K562 (cell line): ENCODE data around the gene WNT7A. TPM values are rescaled to one million over a fixed set of nuclear protein-coding genes. Genes with fewer than 3 reads are reported as not detected.

Experiments
- ATAC-seq: fragments of 200-7000 bp; cut with Tn5 transposase; 3 replicates; pipeline ENCODE4 v1.9.1; 2020; ENCODE audit warnings: moderate library complexity
- BruUV-seq: library from RNA; stranded (reverse); fragments of 400-500 nt; replicated peaks from 2 replicates; lab custom pipeline; 2021; lab: Mats Ljungman, UMichigan
- CTCF ChIA-PET: fragments of 300-600 bp; formaldehyde crosslinking; extraction: SDS; loops from one replicate; lab custom pipeline; 2021; ENCODE audit warnings: low intra/inter-chr PET ratio; lab: Yijun Ruan, JAX
- POLR2A ChIA-PET: fragments of 300-600, 350-650 bp; sonication (Branson Sonifier 250); formaldehyde crosslinking; extraction: SDS; loops from one replicate; lab custom pipeline; 2021; ENCODE audit warnings: antibody characterized with exemption, inconsistent platforms; lab: Yijun Ruan, JAX
- DNase-seq, 4 experiments: peaks; one replicate each; pipeline versions ENCODE4 v3.0.0 to v3.0.0-alpha.2; 2011 to 2018; ENCODE audit warnings: low spot score in 3 of 4, mixed read lengths in 3 of 4; ENCODE audit errors: extremely low read depth in 1 of 4
- FAIRE-seq: peaks from 2 replicates; lab custom pipeline; 2011; peaks lifted over from hg19 to GRCh38; lab: Jason Lieb, UNC
- H2AFZ ChIP-seq: 2 replicates; pipeline ENCODE4 v1.6.0; 2011; ENCODE audit warnings: low read depth, low read length, control low read depth, inconsistent platforms
- H3K27ac ChIP-seq: fragments of 200-600 bp; 3 replicates; pipeline ENCODE4 v1.8.0; 2011; ENCODE audit warnings: low read depth, mild to moderate bottlenecking, control low read depth, inconsistent platforms, low read length, moderate library complexity, mixed read lengths; ENCODE audit errors: extremely low read depth
- H3K27me3 ChIP-seq, 2 experiments: fragments of 300-600 bp in 1 of 2; 2 replicates in 1 of 2; 3 replicates in 1 of 2; pipeline versions ENCODE4 v1.6.0 to v1.8.0; 2011; ENCODE audit warnings: inconsistent platforms in 2 of 2, low read length in 2 of 2, mild to moderate bottlenecking in 1 of 2, mixed read lengths in 1 of 2, moderate library complexity in 1 of 2; ENCODE audit not compliant: control insufficient read depth in 2 of 2, insufficient read depth in 2 of 2
- H3K36me3 ChIP-seq: fragments of 300-600 bp; 3 replicates; pipeline ENCODE4 v1.8.0; 2011; ENCODE audit warnings: mild to moderate bottlenecking, low read length, inconsistent platforms; ENCODE audit not compliant: control insufficient read depth, insufficient read depth
- H3K4me1 ChIP-seq, 2 experiments: fragments of 200-600 bp in 1 of 2; replicated peaks in 1 of 2; 2 replicates in 1 of 2; 3 replicates in 1 of 2; pipeline versions ENCODE4 v1.5.1 to v1.8.0; 2011; ENCODE audit warnings: inconsistent platforms in 2 of 2, low read length in 2 of 2, mild to moderate bottlenecking in 1 of 2, mixed read lengths in 1 of 2, moderate library complexity in 1 of 2; ENCODE audit not compliant: control insufficient read depth in 2 of 2, insufficient read depth in 2 of 2
- H3K4me2 ChIP-seq: 2 replicates; pipeline ENCODE4 v1.6.1; 2011; ENCODE audit warnings: low read length, control low read depth, inconsistent platforms, mixed read lengths; ENCODE audit not compliant: insufficient read depth
- H3K4me3 ChIP-seq: fragments of 200-600 bp; sonication (generic), shearing (Covaris generic); 2 replicates; pipeline ENCODE4 v1.5.1; 2016; ENCODE audit warnings: control low read depth, inconsistent platforms
- H3K79me2 ChIP-seq: fragments of 200-600 bp; 3 replicates; pipeline ENCODE4 v1.8.0; 2011; ENCODE audit warnings: low read length, inconsistent platforms; ENCODE audit not compliant: control insufficient read depth, insufficient read depth
- H3K9ac ChIP-seq, 2 experiments: 2 replicates each; pipeline versions ENCODE4 v1.6.0 to v1.6.1; 2011; ENCODE audit warnings: low read depth in 2 of 2, low read length in 2 of 2, control low read depth in 1 of 2, inconsistent platforms in 1 of 2, mild to moderate bottlenecking in 1 of 2, mixed read lengths in 1 of 2; ENCODE audit not compliant: insufficient read depth in 1 of 2
- H3K9me1 ChIP-seq: one replicate; pipeline ENCODE4 v1.6.0; 2011; ENCODE audit warnings: inconsistent platforms, mild to moderate bottlenecking, low read length, moderate library complexity; ENCODE audit not compliant: control insufficient read depth, insufficient read depth
- H3K9me3 ChIP-seq: replicated peaks from 2 replicates; pipeline ENCODE4 v1.5.1; 2011; ENCODE audit warnings: low read depth, low read length, inconsistent platforms; ENCODE audit not compliant: control insufficient read depth, insufficient read depth
- H4K20me1 ChIP-seq: replicated peaks from 2 replicates; pipeline ENCODE4 v1.6.1; 2011; ENCODE audit warnings: low read length, inconsistent platforms, mixed read lengths; ENCODE audit not compliant: control insufficient read depth, insufficient read depth
- L3MBTL2 ChIP-seq: fragments of 450-650 bp; IDR thresholded peaks from 2 replicates; pipeline ENCODE4 v1.6.1; 2016; ENCODE audit warnings: mild to moderate bottlenecking, moderate library complexity
- MBD2 ChIP-seq: sonication (generic); IDR thresholded peaks from 2 replicates; pipeline ENCODE4 v1.6.1; 2016; ENCODE audit warnings: low read depth, borderline replicate concordance
- MTA2 ChIP-seq: fragments of 450-650 bp; IDR thresholded peaks from 2 replicates; pipeline ENCODE4 v1.6.1; 2016; ENCODE audit warnings: low read depth
- NCOA2 ChIP-seq, 2 experiments: fragments of 450-650 bp; IDR thresholded peaks; 2 replicates each; pipeline ENCODE4 v1.6.1; 2018; ENCODE audit warnings: mild to moderate bottlenecking in 2 of 2, moderate library complexity in 1 of 2; ENCODE audit not compliant: partially characterized antibody in 2 of 2
- NCOA4 ChIP-seq: fragments of 450-650 bp; IDR thresholded peaks from 2 replicates; pipeline ENCODE4 v1.6.1; 2018; ENCODE audit warnings: mild to moderate bottlenecking; ENCODE audit not compliant: partially characterized antibody
- NFXL1 ChIP-seq: fragments of 450-650 bp; formaldehyde crosslinking; IDR thresholded peaks from 2 replicates; pipeline ENCODE4 v1.4.0; 2021; ENCODE audit warnings: mild to moderate bottlenecking
- OTX1 ChIP-seq: fragments of 450-650 bp; formaldehyde crosslinking; IDR thresholded peaks from 2 replicates; pipeline ENCODE4 v1.4.0; 2022; ENCODE audit warnings: mild to moderate bottlenecking
- RB1 ChIP-seq: fragments of 450-650 bp; IDR thresholded peaks from 2 replicates; pipeline ENCODE4 v1.6.1; 2017; ENCODE audit warnings: low read depth, mild to moderate bottlenecking
- RFX1 ChIP-seq: fragments of 450-650 bp; IDR thresholded peaks from 2 replicates; pipeline ENCODE4 v1.6.1; 2016; ENCODE audit warnings: mild to moderate bottlenecking, moderate library complexity
- RUNX1 ChIP-seq: sonication (generic); IDR thresholded peaks from 2 replicates; pipeline ENCODE4 v1.6.1; 2016; ENCODE audit warnings: antibody characterized with exemption, low read depth
- TAL1 ChIP-seq: fragments of 450-650 bp; IDR thresholded peaks from 2 replicates; pipeline ENCODE4 v1.6.1; 2016; ENCODE audit warnings: mild to moderate bottlenecking
- TCFL5 ChIP-seq: fragments of 250-450 bp; sonication (Bioruptor Pico); conservative IDR thresholded peaks from 2 replicates; pipeline ENCODE4 v1.6.1; 2021; ENCODE audit warnings: mild to moderate bottlenecking, moderate library complexity, matching md5 sums
- VEZF1 ChIP-seq: fragments of 200-800 bp; sonication (Bioruptor generic); IDR thresholded peaks from 2 replicates; pipeline ENCODE4 v1.6.1; 2017; ENCODE audit warnings: missing genetic modification characterization, missing compliant biosample characterization
- ZFX ChIP-seq: sonication (generic); formaldehyde crosslinking; IDR thresholded peaks from 2 replicates; pipeline ENCODE4 v1.8.0; 2022; ENCODE audit warnings: mild to moderate bottlenecking, missing genetic modification reagents, moderate library complexity
- ZNF174 ChIP-seq: fragments of 250-450 bp; sonication (Bioruptor Pico); IDR thresholded peaks from 2 replicates; pipeline ENCODE4 v1.4.0; 2020; ENCODE audit warnings: mild to moderate bottlenecking
- ZNF436 ChIP-seq: fragments of 250-450, 450-650 bp; sonication (Bioruptor Pico); formaldehyde crosslinking; IDR thresholded peaks from 2 replicates; pipeline ENCODE4 v1.7.0; 2020; ENCODE audit warnings: mild to moderate bottlenecking
- ZNF696 ChIP-seq: fragments of 250-450 bp; sonication (Bioruptor Pico); conservative IDR thresholded peaks from 2 replicates; pipeline ENCODE4 v1.4.0; 2020; ENCODE audit warnings: mild to moderate bottlenecking, moderate library complexity
- WGBS: fragments of 100-300 bp; shearing (Covaris generic); methylation state at CpG from one replicate; pipeline ENCODE4 v1.1.6; 2016; ENCODE audit warnings: low coverage, mixed read lengths; ENCODE audit not compliant: insufficient coverage; ENCODE audit errors: missing lambda C conversion rate; 5-methylcytosine and 5-hydroxymethylcytosine counted together
- in situ Hi-C: fragments of 300-500 bp; cut with MboI; formaldehyde crosslinking; loops from 4 replicates; pipeline ENCODE4 v1.15.0; 2018; ENCODE audit warnings: inconsistent platforms, mixed read lengths
- intact Hi-C: fragments of 100-400 bp; cut with micrococcal nuclease; formaldehyde crosslinking; loops from 2 replicates; pipeline ENCODE4 v1.14.2; 2022
- polyA plus RNA-seq, 8 experiments: library from polyadenylated mRNA; depleted of rRNA in 4 of 8; stranded (reverse) in 5 of 8; unstranded in 3 of 8; fragments of >200 nt; fragmentation: Nextera tagmentation in 2 of 8; fragmentation: Illumina TruSeq in 1 of 8; extraction: Ambion mirVana in 2 of 8; extraction: Trizol in 1 of 8; gene quantifications; 2 replicates each; pipeline versions ENCODE4 v1.2.1 to v1.2.3, GENCODE V29; 2011 to 2014; ENCODE audit warnings: inconsistent platforms in 1 of 8, missing spikeins in 1 of 8
- total RNA-seq, 7 experiments: library from RNA; depleted of rRNA in 6 of 7; stranded (reverse); fragments of >200 nt in 6 of 7; fragmentation: Illumina TruSeq in 2 of 7; extraction: Trizol in 2 of 7; gene quantifications; 2 replicates each; pipeline versions ENCODE4 v1.2.1 to v1.2.3, GENCODE V29; 2011 to 2021; ENCODE audit warnings: low replicate concordance in 1 of 7
- TF ChIP-seq, protein P1 (sequence below): fragments of 450-650 bp; IDR thresholded peaks from 2 replicates; pipeline ENCODE4 v1.6.1; 2016; ENCODE audit warnings: antibody characterized with exemption

The WNT7A gene
- total and polyA plus RNA-seq, 9 of the 15 experiments (the other 6 are each of a cell fraction or from before 2014, with no cell fraction given): 0.03 TPM; not detected in 8

DNA sequence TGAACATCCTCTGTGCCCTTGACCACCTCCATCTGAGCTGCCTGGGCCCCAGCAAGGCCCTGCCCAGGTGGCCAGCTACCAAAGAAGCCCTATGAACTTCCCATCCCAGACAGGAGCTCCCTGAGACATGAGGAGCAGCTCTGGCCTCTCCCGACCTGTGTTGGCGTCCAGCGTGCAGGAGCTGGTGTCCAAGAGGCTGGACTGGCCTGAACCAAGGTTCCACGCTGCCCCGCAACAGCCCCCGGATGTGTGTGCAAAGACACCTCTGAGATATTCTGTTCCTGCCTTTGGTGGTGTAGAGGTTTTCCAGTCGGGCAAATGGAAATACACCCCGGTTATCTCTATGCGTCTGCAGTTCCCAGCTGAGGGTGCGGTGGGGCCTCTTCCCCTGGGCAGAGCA, 42.1 kb downstream of the WNT7A start:
- Histone ChIP-seq H3K4me1 (no peaks in the 10 kb centered on the region), H3K9ac (no peak overlapping the region), H3K9me1 (no peaks in the 10 kb centered on the region), H3K4me3 (no peak overlapping the region), H3K27me3 (peaks cover 10 to 63% of the 10 kb centered on the region in 2 experiments; a peak in 4 of 5 replicates), H3K27ac (no peak overlapping the region), H4K20me1 (no peaks in the 10 kb centered on the region; the same call in 1 of the 2 replicates), H3K4me2 (no peak overlapping the region), H3K79me2 (no peaks in the 10 kb centered on the region), H3K36me3 (no peaks in the 10 kb centered on the region), H2AFZ (no peak overlapping the region), H3K9me3 (no peaks in the 10 kb centered on the region)
- ATAC-seq (no peak), FAIRE-seq (no peak), DNase-seq (no peak)
- intact Hi-C loops: no loop called here
- WGBS: 2% methylated on average over 10 of the region's 10 CpGs
- ChIA-PET CTCF (no interaction called here), POLR2A (interaction anchor here (0.6 to 1.7 kb wide), 5 partner anchors 9 to 304 kb away, joined by 3 to 6 read pairs (median 3); no protein-coding TSS in a partner anchor)
- BruUV-seq: no TSS peak
- TF ChIP-seq MBD2 (no peak), RB1 (no peak), NCOA2 (IDR thresholded peaks at IDR 0.05; ENCODE audit: partially characterized antibody in 2 of 2) (no peak), MTA2 (no peak), NFXL1 (CRISPR knock-in tag) (no peak), ZFX (CRISPR knock-in tag) (no peak), TCFL5 (no peak), RFX1 (no peak), ZNF174 (no peak), NCOA4 (no peak), OTX1 (CRISPR knock-in tag) (no peak), L3MBTL2 (no peak), RUNX1 (no peak), VEZF1 (CRISPR knock-in tag) (no peak), ZNF436 (no peak), ZNF696 (CRISPR knock-in tag) (no peak), TAL1 (no peak)
- TF ChIP-seq, protein P1, sequence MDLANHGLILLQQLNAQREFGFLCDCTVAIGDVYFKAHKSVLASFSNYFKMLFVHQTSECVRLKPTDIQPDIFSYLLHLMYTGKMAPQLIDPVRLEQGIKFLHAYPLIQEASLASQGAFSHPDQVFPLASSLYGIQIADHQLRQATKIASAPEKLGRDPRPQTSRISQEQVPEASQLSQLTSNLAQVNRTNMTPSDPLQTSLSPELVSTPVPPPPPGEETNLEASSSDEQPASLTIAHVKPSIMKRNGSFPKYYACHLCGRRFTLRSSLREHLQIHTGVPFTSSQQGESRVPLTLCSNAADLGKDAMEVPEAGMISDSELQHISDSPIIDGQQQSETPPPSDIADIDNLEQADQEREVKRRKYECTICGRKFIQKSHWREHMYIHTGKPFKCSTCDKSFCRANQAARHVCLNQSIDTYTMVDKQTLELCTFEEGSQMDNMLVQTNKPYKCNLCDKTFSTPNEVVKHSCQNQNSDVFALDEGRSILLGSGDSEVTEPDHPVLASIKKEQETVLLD: no peak
- in situ Hi-C loops: no loop called here
